HG02938 (cell line): ENCODE data around the gene CD3E.

Source experiments
- ATAC-seq: cut with Tn5 transposase; IDR thresholded peaks from one replicate; pipeline ENCODE4 v1.9.1; 2021; ENCODE audit warnings: mild to moderate bottlenecking, moderate library complexity; ENCODE audit not compliant: unreplicated experiment

CD3E gene

DNA sequence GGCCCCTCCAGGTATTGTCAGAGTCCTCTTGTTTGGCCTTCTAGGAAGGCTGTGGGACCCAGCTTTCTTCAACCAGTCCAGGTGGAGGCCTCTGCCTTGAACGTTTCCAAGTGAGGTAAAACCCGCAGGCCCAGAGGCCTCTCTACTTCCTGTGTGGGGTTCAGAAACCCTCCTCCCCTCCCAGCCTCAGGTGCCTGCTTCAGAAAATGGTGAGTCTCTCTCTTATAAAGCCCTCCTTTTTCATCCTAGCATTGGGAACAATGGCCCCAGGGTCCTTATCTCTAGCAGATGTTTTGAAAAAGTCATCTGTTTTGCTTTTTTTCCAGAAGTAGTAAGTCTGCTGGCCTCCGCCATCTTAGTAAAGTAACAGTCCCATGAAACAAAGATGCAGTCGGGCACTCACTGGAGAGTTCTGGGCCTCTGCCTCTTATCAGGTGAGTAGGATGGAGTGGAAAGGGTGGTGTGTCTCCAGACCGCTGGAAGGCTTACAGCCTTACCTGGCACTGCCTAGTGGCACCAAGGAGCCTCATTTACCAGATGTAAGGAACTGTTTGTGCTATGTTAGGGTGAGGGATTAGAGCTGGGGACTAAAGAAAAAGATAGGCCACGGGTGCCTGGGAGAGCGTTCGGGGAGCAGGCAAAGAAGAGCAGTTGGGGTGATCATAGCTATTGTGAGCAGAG lies at the start of gene CD3E:
CD3E (plus strand) TSS at position 163 of the 681 bp plus-strand sequence; CDS start at position 386, 223 bp downstream.
- no peak for ATAC-seq

DNA sequence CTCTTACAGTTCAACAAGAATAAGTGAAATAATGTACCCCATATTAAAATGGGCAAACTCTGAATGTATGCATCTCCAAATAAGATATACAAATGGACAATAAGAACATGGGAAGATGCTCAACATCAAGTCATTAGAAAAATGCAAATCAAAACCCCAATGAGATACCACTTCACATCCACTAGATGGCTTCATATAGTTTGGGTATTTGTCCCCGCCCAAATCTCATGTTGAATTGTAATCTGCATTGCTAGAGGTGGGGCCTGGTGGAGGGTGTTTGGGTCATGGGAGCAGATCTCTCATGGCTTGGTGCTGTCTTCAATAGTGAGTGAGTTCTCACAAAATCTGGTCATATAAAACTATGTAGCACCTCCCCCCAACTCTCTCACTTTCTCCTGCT lies 46.1 kb upstream of the CD3E start:
- ATAC-seq = no peak

DNA sequence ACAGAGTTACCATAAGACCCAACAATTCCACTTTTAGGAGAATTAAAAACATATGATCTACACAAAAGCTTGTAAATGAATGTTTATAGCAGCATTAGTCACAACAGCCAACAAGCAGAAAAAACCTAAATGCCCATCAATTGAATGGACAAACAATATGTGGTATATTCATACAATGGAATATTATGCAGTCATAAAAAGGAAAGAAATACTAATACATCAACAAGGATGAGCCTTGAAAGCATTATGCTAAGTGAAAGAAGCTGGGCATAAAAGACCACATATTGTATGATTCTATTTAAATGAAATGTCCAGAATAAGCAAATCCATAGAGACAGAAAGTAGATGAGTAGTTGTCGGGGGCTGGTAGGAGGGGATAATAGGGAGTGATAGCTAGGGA lies 45.4 kb upstream of the CD3E start:
- no peak for ATAC-seq

GRCh38 chr11:118260353-118260752 lies 44.2 kb upstream of the CD3E start:
- ATAC-seq = no peak

DNA sequence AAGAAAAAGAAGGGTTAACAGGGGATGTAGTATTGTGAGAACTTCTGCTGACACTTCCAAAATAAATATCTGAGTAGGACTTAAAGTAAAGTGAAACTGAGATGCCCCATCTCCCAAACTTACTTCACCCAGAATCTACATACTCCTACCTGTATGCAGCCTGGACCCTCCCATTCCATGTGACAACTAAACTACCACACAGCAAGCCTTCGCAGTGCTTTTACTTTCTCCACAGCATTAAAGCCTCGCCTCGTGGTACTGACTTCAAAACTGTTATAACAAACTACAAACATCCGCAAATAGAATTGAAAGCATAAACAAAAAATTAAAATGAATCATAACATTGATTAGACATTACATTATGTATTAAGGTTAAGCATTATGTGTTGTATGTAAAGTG lies 41.4 kb upstream of the CD3E start:
- no peak for ATAC-seq

GRCh38 chr11:118263695-118264568 lies 40.6 kb upstream of the CD3E start, which contains the start of gene MPZL2:
TSS of gene MPZL2 (minus strand) at chr11:118264297. CDS start at chr11:118264153, 144 bp downstream.
- no peak for ATAC-seq

GRCh38 chr11:118264569-118265465 lies 39.7 kb upstream of the CD3E start:
- no peak for ATAC-seq

DNA sequence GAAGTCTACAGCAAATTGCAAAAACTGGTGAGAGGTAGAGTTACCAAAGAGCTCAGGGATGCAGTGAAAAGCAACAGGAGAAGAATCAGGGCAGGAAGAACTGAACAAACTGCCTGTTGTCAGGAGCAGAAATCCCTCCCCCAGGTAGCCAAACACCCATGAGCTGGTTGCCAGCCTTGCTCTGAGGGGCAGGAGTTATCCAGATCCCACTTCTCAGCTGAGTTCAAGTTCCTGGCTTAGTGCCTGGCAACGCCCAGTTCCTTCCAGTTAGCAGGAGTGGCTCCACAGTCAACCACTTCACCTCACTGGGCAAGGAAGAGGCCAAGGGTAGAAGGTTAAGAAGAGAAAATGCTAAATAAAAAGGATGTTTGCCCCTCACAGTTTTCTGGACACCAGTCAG lies 38.6 kb upstream of the CD3E start:
- ATAC-seq = no peak

DNA sequence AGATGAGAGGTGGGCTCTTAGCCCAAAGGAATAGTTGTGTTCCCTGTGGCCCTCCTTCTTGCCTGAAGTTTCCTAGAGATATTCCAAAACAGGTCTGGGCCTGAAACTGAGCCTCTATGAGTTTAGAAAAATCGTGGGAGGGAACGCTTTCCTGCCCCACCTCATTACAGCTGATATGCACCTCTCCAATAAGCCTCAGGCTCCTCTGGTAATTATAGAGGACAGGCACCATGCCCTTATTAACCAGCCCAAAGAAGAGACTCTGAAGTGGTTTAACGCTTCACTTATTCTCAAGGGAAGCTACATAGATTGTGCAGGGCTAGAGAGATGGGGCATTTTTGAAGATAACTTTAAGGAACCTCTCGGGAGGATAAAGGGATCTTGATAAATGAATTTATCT lies 37.0 kb upstream of the CD3E start:
- no peak for ATAC-seq

DNA sequence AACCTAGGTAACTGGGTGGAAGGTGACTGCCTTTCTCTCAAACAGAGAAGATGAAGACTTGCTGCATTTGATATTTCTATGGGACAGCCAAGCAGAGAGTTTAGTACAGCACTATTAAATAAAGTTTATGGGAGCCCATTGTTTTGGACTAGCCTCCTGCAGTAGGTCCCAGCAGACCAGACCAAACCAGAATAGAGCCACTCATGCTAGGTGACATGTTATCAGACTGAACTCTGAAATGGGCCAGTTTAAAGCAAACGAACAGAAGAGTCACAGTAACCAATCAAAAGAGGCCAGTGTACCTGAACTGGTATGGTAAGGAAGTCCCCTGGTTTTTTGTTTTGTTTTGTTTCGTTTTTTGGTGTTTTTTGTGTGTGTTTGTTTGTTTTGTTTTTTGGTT lies 32.5 kb upstream of the CD3E start:
- ATAC-seq = no peak

DNA sequence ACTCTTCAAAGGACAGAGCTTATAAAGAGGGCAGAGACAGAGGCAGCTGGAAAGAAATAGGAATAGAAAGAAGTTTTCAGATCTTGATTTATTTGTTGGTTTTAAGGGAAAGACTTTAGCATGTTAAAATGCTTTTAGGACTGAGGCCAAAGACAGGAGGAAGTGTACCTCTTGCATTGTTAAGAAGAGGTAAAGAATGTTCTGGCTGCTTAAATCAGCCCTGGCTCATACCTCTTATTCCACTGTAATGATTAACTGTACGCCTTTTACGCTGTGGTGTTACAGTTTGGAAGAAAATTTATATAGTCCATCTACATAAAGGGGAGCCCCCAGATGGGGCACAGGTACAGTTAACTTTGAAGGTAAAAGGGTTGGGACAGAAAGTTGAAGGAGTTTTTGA lies 30.3 kb upstream of the CD3E start:
- ATAC-seq = no peak

DNA sequence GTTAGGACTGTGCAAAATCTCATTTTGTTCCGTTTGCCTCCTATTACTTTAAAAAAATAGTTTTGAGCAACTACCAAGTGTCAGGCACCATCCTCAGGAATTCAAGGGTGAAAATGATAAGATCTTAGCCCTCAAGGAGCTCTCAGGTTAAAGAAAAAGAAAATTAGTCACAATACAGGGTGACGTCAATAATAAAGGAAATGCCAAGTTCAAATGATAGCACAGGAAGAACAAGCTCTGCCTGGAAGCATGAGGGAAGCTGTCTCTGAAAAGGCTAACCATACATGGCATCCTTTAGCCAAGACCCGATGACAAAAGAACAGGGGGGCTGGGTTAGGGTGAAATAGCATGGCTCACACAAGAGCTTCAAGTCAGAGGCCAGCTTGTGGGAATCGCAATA lies 29.4 kb upstream of the CD3E start:
- no peak for ATAC-seq

- ATAC-seq = no peak
These were observed 28.1 kb upstream of the CD3E start for GRCh38 chr11:118276422-118276821.

GRCh38 chr11:118277312-118277711 lies 27.2 kb upstream of the CD3E start:
- no peak for ATAC-seq

- ATAC-seq = no peak
These were observed 23.2 kb upstream of the CD3E start for GRCh38 chr11:118281284-118281683.

DNA sequence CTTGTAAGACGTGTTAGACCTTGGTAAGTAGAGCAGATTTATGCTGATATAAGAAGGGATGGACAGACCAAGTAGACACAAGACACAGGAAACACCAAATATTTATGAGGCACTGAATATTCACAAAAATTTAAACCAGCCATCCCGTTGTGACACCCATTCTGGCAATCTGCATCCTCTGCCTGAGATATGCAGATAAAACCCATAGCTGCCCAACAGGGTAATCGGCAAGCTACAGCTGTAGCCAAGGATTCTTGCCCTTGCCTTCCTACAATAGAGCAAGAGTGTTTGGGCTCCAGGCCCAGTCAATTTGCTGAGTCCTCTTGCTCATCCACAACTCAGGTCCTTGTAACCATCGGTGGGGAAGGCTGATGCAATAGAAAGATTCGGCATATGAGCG lies 21.9 kb upstream of the CD3E start:
- no peak for ATAC-seq

- no peak for ATAC-seq
These were observed 21.4 kb upstream of the CD3E start for GRCh38 chr11:118283037-118283636.

DNA sequence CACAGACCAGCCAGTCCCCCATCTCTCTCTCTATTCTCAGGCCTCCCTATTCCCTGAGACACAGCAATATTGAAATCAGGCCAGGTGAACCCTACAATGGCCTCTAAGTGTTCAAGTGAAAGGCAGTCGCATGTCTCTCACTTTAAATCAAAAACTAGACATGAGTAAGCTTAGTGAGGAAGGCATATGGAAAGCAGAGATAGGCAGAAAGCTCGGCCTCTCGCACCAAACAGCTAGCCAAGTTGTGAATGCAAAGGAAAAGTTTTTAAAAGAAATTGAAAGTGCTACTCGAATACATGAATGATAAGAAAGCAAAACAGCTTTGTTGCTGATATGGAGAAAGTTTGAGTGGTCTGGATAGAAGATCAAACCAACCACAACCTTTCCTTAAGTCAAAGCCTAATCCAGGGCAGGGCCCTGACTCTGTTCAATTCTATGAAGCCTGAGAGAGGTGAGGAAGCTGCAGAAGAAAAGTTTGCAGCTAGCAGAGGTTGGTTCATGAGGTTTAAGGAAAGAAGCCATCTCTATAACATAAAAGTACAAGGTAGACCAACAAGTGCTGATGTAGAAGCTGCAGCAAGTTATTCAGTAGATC lies 20.7 kb upstream of the CD3E start:
- ATAC-seq = no peak

DNA sequence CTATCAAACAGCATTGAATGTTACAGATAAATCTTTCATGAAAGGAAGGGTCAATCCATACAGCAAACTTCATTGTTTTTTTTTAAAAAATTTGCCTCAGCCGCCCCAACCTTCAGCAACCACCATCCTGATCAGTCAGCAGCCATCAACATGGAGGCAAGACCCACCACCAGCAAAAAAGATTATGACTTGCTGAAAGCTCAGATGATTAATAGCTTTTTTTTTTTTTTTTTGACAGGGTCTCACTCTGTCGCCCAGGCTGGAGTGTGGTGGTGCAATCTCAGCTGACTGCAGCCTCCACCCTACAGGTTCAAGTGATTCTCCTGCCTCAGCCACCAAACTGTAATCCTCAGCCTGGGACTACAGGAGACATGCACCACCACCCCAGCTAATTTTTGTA lies 18.0 kb upstream of the CD3E start:
- ATAC-seq = no peak

DNA sequence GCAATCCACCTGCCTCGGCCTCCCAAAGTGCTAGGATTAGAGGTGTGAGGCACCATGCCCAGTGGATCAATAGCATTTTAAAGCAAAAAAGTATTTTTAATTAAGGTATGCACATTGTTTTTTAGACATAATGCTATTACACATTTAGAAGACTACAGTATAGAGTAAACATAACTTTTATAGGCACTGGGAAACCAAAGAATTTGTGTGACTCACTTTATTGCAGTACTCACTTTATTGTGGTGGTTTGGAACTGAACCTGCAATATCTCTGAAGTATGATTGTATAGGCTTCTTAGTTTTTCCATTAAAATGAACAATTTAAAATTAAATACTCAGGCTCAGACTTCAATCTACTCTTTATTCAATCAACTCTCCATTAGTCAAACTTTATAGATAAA lies 17.5 kb upstream of the CD3E start:
- no peak for ATAC-seq
